ENCODE results near the gene LMF1.

DNA sequence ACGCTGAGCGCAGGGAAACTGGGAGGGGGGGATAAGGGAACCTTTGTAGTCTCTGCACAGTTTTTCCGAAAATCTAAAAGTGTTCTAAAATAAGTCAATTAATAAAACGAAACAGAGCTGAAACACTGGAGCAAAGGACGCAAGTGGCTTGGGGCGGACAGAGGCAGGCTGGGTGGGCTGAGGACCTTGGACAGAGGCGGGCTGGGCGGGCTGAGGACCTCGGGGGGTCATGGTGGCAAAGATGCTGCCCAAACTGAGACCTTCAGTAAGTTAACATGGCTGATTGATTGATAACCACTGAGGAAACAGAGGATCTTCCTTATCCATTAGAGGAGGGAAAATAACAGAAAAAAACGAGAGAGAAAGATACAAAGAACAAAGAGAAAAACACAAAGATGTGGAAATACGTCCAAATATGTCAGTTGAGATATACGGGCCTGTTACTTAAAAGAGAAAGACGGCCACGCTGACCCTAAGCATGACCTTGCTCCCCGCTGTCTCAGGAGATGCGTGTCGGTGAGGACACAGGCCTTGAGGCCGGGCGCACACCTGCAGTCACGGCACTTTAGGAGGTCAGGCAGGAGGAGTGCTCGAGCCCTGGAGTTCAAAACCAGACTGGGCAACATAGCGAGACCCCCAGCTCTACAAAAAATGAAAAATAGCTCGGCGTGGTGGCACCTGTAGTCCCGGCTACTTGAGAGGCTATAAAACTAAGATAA lies 94.1 kb downstream of the LMF1 start:
- TF ChIP-seq, protein P1, sequence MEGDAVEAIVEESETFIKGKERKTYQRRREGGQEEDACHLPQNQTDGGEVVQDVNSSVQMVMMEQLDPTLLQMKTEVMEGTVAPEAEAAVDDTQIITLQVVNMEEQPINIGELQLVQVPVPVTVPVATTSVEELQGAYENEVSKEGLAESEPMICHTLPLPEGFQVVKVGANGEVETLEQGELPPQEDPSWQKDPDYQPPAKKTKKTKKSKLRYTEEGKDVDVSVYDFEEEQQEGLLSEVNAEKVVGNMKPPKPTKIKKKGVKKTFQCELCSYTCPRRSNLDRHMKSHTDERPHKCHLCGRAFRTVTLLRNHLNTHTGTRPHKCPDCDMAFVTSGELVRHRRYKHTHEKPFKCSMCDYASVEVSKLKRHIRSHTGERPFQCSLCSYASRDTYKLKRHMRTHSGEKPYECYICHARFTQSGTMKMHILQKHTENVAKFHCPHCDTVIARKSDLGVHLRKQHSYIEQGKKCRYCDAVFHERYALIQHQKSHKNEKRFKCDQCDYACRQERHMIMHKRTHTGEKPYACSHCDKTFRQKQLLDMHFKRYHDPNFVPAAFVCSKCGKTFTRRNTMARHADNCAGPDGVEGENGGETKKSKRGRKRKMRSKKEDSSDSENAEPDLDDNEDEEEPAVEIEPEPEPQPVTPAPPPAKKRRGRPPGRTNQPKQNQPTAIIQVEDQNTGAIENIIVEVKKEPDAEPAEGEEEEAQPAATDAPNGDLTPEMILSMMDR (IDR thresholded peaks at IDR 0.05; ENCODE audit: poor library complexity, severe bottlenecking) = no peak
- TF ChIP-seq, protein P2, sequence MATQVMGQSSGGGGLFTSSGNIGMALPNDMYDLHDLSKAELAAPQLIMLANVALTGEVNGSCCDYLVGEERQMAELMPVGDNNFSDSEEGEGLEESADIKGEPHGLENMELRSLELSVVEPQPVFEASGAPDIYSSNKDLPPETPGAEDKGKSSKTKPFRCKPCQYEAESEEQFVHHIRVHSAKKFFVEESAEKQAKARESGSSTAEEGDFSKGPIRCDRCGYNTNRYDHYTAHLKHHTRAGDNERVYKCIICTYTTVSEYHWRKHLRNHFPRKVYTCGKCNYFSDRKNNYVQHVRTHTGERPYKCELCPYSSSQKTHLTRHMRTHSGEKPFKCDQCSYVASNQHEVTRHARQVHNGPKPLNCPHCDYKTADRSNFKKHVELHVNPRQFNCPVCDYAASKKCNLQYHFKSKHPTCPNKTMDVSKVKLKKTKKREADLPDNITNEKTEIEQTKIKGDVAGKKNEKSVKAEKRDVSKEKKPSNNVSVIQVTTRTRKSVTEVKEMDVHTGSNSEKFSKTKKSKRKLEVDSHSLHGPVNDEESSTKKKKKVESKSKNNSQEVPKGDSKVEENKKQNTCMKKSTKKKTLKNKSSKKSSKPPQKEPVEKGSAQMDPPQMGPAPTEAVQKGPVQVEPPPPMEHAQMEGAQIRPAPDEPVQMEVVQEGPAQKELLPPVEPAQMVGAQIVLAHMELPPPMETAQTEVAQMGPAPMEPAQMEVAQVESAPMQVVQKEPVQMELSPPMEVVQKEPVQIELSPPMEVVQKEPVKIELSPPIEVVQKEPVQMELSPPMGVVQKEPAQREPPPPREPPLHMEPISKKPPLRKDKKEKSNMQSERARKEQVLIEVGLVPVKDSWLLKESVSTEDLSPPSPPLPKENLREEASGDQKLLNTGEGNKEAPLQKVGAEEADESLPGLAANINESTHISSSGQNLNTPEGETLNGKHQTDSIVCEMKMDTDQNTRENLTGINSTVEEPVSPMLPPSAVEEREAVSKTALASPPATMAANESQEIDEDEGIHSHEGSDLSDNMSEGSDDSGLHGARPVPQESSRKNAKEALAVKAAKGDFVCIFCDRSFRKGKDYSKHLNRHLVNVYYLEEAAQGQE (IDR thresholded peaks at IDR 0.05; ENCODE audit: borderline replicate concordance) = no peak
- TF ChIP-seq RAD21 (conservative IDR thresholded peaks at IDR 0.05) (no peak), EZH2 (IDR thresholded peaks at IDR 0.05; ENCODE audit: borderline replicate concordance, insufficient read depth, low read length, poor library complexity, severe bottlenecking) (no peak)

Measured in neural cell (in vitro differentiated cells).